IPS DF 6.9 (cell line): ENCODE data around the gene NDUFS7.

Experiments
- DNase-seq: peaks from one replicate; pipeline ENCODE4 v3.0.0-alpha.2; 2013; ENCODE audit warnings: low read depth, low spot score
- H3K27ac ChIP-seq: one replicate; pipeline ENCODE4 v1.5.1; 2013; ENCODE audit warnings: low read length, control low read depth
- H3K27me3 ChIP-seq: 2 replicates; pipeline ENCODE4 v1.6.1; 2013; ENCODE audit warnings: mild to moderate bottlenecking, low read length; ENCODE audit not compliant: control insufficient read depth, insufficient read depth
- H3K36me3 ChIP-seq: 2 replicates; pipeline ENCODE4 v1.6.1; 2013; ENCODE audit warnings: low read length; ENCODE audit not compliant: control insufficient read depth, insufficient read depth
- H3K4me1 ChIP-seq: 2 replicates; pipeline ENCODE4 v1.6.1; 2013; ENCODE audit warnings: low read length; ENCODE audit not compliant: control insufficient read depth, insufficient read depth
- H3K4me3 ChIP-seq: 2 replicates; pipeline ENCODE4 v1.5.1; 2013; ENCODE audit warnings: mild to moderate bottlenecking, low read length
- H3K9me3 ChIP-seq: 2 replicates; pipeline ENCODE4 v1.6.1; 2013; ENCODE audit warnings: low read length, inconsistent platforms; ENCODE audit not compliant: control insufficient read depth, insufficient read depth
- WGBS: extraction: QIAGEN DNeasy Blood & Tissue Kit; methylation state at CpG from one replicate; pipeline ENCODE4 v1.1.7; 2013; ENCODE audit warnings: mixed read lengths, missing lambda C conversion rate; ENCODE audit not compliant: insufficient read length, insufficient coverage; 5-methylcytosine and 5-hydroxymethylcytosine counted together

NDUFS7 gene

DNA sequence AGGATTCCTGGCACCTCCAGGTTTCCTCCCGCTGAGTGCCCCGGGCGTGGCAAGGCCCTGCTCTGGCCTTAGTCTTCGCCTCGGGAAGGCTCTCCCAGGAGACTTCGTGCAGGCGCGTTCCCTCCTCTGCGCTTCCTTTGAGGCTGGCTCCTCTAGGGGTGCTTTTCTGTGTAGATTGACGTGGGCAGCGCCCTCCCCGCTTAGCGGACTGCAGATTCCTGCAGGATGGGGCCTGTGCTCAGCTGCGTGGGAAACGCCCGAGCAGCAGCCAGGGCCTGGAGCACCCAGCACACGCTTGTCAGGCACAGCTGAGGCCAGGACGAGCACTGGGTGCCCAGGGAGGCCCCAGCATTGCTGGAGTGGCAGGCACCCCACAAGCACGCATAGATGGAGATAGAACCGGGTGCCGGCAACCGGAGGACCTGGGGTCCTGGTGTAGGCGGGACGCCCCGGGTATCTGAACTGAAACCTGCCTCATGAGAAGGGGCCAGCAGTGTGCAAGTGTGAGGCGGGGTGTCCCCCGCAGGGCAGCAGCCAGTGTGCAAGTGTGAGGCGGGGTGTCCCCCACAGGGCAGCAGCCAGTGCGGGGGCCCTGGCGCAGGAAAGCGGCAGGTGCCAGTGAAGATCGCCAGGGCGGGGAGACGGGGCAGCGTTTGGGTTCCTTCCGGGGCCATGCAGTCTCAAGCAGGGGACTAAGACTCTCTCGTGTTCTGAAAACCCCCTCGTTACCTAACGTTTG is 3.4 kb downstream of the NDUFS7 start:
- H3K36me3 ChIP-seq, result peaks cover 10% of the 10 kb centered on the region
- no peaks in the 10 kb centered on the region for H3K9me3 ChIP-seq
- H3K4me1 ChIP-seq, result no peaks in the 10 kb centered on the region
- H3K4me3 ChIP-seq, result no peak overlapping the region
- H3K27me3 ChIP-seq, result no peaks in the 10 kb centered on the region
- H3K27ac ChIP-seq, result no peak overlapping the region
- no CpG with 5 or more reads among the region's 39 CpGs for WGBS
- no peak for DNase-seq

DNA sequence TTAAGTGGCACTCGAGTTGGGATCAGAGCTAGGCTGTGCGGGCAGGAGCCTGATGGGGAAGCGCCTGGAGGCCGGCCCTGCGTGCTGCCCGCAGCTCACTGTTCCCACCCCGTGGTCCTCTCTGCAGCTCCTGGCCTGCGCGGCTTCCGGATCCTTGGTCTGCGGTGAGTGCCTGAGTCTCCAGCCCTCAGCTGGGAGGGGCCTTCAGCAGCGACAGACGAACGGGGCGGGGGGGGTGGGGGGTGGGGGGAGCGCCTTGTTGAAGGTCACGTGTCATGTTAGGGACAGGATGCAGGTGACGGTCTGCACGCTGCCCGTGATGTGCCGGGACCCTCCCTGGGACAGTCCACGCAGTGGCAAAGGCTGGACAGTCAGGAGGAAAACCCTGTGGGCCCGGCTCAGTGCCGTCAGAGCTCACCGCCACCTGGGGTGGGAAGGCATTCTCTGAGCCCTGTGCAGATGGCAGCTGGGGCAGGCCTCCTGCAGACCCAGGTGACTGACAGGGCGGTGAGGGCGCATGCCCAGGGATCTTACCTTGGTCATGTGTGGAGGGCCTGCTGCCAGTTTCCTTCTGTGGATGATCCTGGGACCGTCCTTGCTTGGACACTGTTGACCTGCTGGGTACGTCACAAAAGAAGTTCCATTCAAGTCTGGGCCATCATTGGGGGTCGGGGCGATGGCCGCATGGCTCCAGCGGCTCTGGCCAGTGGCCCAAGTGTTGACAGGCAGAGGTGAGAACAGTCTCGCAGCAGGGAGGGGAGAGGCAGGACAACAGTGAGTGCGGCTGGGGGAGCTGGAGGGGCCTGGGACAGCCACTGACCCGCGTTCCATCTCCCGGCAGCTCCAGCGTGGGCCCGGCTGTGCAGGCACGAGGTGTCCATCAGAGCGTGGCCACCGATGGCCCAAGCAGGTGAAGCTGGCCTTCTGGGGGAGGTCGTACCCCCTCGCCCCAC is 4.3 kb downstream of the NDUFS7 start:
- peaks cover 12% of the 10 kb centered on the region for H3K36me3 ChIP-seq
- WGBS, result no CpG with 5 or more reads among the region's 45 CpGs
- no peaks in the 10 kb centered on the region for H3K27me3 ChIP-seq
- H3K4me3 ChIP-seq, result no peak overlapping the region
- no peaks in the 10 kb centered on the region for H3K4me1 ChIP-seq
- H3K27ac ChIP-seq, result no peak overlapping the region
- no peak for DNase-seq
- H3K9me3 ChIP-seq, result no peaks in the 10 kb centered on the region

DNA sequence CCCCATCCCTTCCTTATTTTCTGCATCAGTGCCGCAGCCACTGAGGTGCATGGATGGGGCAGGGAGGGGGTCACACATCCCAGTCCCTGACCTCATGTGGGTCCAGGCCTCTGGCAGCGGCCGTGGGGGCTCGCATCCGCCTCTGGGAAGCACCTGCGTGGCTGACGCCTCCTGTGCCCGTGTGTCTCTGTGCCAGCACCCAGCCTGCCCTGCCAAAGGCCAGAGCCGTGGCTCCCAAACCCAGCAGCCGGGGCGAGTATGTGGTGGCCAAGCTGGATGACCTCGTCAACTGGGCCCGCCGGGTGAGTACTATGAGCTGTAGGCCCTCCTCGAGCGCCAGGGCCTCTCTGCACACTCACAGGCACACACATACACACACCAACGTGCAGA is 4.9 kb downstream of the NDUFS7 start:
- Histone ChIP-seq H3K4me3 (no peak overlapping the region), H3K27ac (no peak overlapping the region), H3K4me1 (no peaks in the 10 kb centered on the region), H3K36me3 (peaks cover 15% of the 10 kb centered on the region), H3K9me3 (no peaks in the 10 kb centered on the region), H3K27me3 (no peaks in the 10 kb centered on the region)
- no peak for DNase-seq
- no CpG with 5 or more reads among the region's 17 CpGs for WGBS

DNA sequence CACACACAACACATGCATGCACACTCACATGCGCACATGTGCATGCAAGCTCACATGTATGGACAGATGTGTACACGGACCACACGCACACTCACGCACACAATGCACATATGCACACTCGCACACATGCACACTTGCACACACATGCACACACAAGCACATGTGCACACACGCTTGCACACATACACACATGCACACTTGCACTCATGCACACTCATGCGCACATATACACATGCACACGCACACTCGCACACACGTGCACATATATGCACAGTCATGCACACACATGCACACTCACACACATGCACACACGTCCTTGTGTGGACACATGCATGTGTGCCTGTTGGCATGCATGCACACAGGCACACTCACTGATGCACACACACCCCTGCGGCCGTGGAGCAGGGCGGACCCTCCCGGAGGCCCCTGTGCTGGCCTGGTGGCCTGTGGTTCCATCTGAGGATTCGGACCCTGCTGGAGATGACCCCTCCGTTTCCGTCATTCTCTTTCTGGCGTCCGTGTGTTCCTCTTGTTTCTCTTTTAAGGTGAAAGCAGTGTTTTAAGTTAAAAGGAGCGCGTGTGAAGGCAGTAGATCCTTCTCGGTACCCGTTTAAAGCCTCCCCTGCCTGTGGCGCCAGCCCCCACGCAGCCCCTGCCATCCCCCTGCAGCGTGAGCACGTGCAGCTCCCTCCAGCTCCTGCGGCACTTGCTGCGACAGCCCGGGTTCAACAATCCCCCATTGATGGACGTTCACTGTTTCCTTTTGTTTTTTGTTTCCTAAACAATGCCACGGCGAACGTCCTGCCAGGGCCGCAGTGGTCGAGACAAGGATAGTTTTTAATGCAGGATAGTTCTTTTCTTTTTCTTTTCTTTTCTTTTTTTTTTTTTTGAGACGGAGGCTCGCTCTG is 5.6 kb downstream of the NDUFS7 start:
- no peaks in the 10 kb centered on the region for H3K9me3 ChIP-seq
- H3K4me3 ChIP-seq, result no peak overlapping the region
- H3K4me1 ChIP-seq, result no peaks in the 10 kb centered on the region
- H3K36me3 ChIP-seq, result peaks cover 15% of the 10 kb centered on the region
- WGBS, result no CpG with 5 or more reads among the region's 39 CpGs
- H3K27ac ChIP-seq, result no peak overlapping the region
- H3K27me3 ChIP-seq, result no peaks in the 10 kb centered on the region
- DNase-seq, result no peak

DNA sequence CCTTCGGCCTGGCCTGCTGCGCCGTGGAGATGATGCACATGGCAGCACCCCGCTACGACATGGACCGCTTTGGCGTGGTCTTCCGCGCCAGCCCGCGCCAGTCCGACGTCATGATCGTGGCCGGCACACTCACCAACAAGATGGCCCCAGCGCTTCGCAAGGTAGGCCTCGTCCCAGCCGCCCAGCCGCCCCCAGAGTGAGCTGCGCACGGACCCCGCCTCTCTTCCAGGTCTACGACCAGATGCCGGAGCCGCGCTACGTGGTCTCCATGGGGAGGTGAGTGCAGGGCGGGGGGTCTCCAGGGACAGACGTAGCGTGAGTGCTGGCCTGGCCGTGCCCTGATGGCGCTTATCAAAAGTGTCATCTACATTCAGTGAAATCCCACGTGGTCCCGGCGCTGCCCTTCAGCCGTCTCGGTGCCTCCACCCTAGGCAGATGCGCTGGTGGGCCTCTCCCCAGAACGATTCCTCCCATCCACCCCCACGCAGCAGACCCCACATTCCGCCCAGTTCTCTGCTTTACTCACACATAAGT is 7.2 kb downstream of the NDUFS7 start:
- Histone ChIP-seq H3K27me3 (no peaks in the 10 kb centered on the region), H3K9me3 (no peaks in the 10 kb centered on the region), H3K4me3 (no peak overlapping the region), H3K4me1 (no peaks in the 10 kb centered on the region; the same call in 1 of the 2 replicates), H3K36me3 (peaks cover 15% of the 10 kb centered on the region), H3K27ac (no peak overlapping the region)
- no CpG with 5 or more reads among the region's 42 CpGs for WGBS
- no peak for DNase-seq

DNA sequence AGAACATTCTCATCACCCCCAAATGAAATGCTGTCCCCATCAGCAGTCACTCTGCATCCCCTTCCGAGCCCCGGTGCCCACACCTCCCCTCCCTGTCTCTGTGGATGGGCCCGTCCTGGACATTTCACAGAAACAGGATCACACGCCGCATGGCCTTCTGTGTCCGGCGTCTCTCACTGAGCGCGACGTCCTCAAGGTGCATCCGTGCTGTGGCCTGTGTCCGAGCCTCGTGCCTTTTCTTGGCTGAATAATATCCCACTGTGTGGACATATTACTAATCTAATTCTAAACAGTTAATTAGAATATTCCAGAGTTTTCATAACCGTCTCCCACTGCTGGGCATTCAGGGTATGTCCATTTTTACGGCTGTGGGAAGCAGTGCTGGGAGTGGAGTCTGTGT is 8.7 kb downstream of the NDUFS7 start:
- H3K9me3 ChIP-seq, result no peaks in the 10 kb centered on the region
- WGBS, result no CpG with 5 or more reads among the region's 15 CpGs
- peaks cover 15% of the 10 kb centered on the region for H3K36me3 ChIP-seq

DNA sequence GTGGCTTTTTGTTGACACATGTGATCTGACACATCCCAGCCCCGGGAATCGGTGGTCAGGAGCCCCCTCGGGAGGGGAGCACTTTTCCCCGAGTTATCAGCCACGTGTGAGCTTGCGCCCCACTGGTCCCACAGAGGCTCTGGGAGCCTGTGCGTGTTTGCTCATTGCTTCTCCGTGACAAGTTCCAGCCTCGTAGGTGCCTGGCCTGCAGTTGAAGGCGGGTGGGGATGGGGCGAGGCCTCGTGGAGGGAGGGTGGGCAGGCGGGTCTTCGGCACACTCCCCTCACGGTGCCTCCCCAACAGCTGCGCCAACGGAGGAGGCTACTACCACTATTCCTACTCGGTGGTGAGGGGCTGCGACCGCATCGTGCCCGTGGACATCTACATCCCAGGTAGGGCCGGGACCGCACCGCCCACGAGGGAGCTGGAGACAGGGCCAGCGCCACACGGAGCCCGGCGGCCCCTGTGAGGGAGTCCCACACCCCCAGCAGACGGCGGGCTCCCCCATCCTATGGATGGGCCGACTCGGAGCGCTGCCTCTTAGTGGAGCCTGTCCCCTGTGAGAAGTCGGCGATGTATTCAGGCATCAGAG is 9.3 kb downstream of the NDUFS7 start:
- peaks cover 15% of the 10 kb centered on the region for H3K36me3 ChIP-seq
- WGBS, result no CpG with 5 or more reads among the region's 37 CpGs
- no peaks in the 10 kb centered on the region for H3K9me3 ChIP-seq
- no peak for DNase-seq
- H3K27me3 ChIP-seq, result no peaks in the 10 kb centered on the region
- H3K4me3 ChIP-seq, result no peak overlapping the region
- H3K4me1 ChIP-seq, result no peaks in the 10 kb centered on the region; the same call in 1 of the 2 replicates
- no peak overlapping the region for H3K27ac ChIP-seq

More for the DNA sequence above, 8.7 kb downstream of the NDUFS7 start:
- no peak for DNase-seq
- no peak overlapping the region for H3K4me3 ChIP-seq
- no peak overlapping the region for H3K27ac ChIP-seq
- H3K27me3 ChIP-seq, result no peaks in the 10 kb centered on the region
- no peaks in the 10 kb centered on the region; the same call in 1 of the 2 replicates for H3K4me1 ChIP-seq

DNA sequence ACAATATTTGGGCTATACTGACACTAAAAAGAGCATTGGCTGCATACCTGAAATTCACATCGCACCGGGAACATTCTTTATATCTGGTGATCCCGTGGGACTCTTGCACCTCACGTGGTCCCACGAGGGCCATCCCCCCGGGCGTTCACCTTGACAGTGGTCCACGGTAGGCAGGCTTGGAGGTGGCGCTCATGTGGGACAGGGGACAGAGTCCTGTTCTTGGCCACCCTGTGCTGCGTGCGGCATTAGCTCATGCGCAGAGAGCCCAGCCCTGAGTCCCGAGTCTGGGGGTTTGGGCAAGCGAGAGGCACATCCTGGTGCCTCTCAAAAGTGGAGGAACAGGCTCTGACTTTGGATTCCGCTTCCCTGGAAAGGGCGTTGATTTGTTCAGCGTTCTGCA is 10.1 kb downstream of the NDUFS7 start:
- no peaks in the 10 kb centered on the region; the same call in 1 of the 2 replicates for H3K4me1 ChIP-seq
- H3K27ac ChIP-seq, result no peak overlapping the region
- peaks cover 13% of the 10 kb centered on the region for H3K36me3 ChIP-seq
- no peaks in the 10 kb centered on the region for H3K9me3 ChIP-seq
- no CpG with 5 or more reads among the region's 17 CpGs for WGBS
- H3K27me3 ChIP-seq, result no peaks in the 10 kb centered on the region
- DNase-seq, result no peak
- H3K4me3 ChIP-seq, result no peak overlapping the region

DNA sequence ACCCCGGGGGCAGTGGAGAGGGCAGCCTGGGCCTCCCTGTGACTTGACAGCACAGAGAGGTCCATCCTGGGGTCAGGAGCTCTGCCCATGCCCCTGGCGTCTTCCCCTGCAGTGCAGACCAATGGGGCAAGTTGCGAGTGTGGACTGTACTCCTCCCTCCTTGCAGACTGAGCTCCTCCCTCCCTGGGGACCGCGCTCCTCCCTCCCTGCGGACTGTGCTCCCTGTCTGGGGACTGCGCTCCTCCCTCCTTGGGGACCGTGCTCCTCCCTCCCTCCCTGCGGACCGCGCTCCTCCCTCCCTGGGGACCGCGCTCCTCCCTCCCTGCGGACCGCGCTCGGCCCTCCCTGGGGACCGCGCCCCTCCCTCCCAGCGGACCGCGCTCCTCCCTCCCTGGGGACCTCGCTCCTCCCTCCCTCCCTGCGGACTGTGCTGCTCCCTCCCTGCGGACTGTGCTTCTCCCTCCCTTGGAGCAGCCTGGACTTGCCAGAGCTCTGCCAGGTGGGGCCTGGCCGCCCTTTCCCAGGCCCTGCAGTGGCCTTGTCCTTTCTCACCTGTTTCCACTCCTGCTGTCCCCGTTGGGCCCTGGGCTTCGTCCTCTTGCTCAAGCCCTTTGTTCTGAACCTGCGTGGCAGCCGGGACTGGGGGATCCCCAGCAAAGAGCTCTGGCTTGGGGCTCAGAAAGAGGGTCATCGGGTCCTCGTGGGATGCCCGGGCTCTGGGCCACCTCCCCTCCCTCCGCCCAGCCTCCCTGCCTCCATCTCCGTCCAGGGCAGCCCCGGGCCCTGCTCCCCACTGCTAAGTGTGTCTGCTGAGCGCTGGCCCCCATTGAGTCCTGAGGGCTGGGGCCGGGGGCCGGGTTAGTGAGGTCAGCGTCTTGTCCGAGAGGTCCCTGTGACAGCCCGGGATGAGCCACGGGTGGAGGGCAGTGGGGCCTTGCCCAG is 10.8 kb downstream of the NDUFS7 start:
- H3K4me3 ChIP-seq, result no peak overlapping the region
- no peaks in the 10 kb centered on the region for H3K9me3 ChIP-seq
- DNase-seq, result no peak
- H3K27me3 ChIP-seq, result no peaks in the 10 kb centered on the region
- H3K36me3 ChIP-seq, result peaks cover 8% of the 10 kb centered on the region
- H3K4me1 ChIP-seq, result no peaks in the 10 kb centered on the region; the same call in 1 of the 2 replicates
- no peak overlapping the region for H3K27ac ChIP-seq
- no CpG with 5 or more reads among the region's 43 CpGs for WGBS
